Measurements from ENCODE around the gene GREB1.

GRCh38 chr2:11534071-11534745, 363 bp downstream of the GREB1 start:
- no peak for TF ChIP-seq CTCF (IDR thresholded peaks at IDR 0.05)
- no peak for TF ChIP-seq EZH2 (IDR thresholded peaks at IDR 0.05; ENCODE audit: borderline replicate concordance, insufficient read depth, low read depth, low read length, poor library complexity, severe bottlenecking)

Measured in B cell (primary cell).